H9 (cell line): ENCODE results near the gene DDX39A. TPM values are rescaled to one million over a fixed set of nuclear protein-coding genes. Genes with fewer than 3 reads are reported as not detected.
A peak's percentile ranks its signal among the peaks of the same experiment; 100 is the strongest.

ENCODE experiments used
- DNase-seq: peaks from one replicate; pipeline ENCODE4 v3.0.0-alpha.2; 2017
- H2AFZ ChIP-seq: one replicate; pipeline ENCODE4 v1.6.1; 2013; ENCODE audit warnings: mild to moderate bottlenecking, low read length, control low read depth, moderate library complexity
- H2AK5ac ChIP-seq: 2 replicates; pipeline ENCODE4 v1.6.1; 2013; ENCODE audit warnings: low read length, control low read depth, mixed read lengths; ENCODE audit not compliant: insufficient read length
- H2BK120ac ChIP-seq: one replicate; pipeline ENCODE4 v1.6.1; 2013; ENCODE audit warnings: low read depth, mild to moderate bottlenecking, low read length, control low read depth, inconsistent platforms; ENCODE audit not compliant: poor library complexity, severe bottlenecking
- H2BK12ac ChIP-seq: 2 replicates; pipeline ENCODE4 v1.6.1; 2013; ENCODE audit warnings: low read length, control low read depth, mixed read lengths, low read depth; ENCODE audit not compliant: insufficient read length
- H2BK15ac ChIP-seq: 2 replicates; pipeline ENCODE4 v1.6.1; 2013; ENCODE audit warnings: low read depth, low read length, control low read depth
- H2BK20ac ChIP-seq: one replicate; pipeline ENCODE4 v1.6.1; 2013; ENCODE audit warnings: low read depth, mild to moderate bottlenecking, low read length, control low read depth, inconsistent platforms; ENCODE audit not compliant: poor library complexity, severe bottlenecking
- H2BK5ac ChIP-seq: 2 replicates; pipeline ENCODE4 v1.6.1; 2013; ENCODE audit warnings: low read length, control low read depth, mixed read lengths; ENCODE audit not compliant: insufficient read length
- H3K14ac ChIP-seq: 2 replicates; pipeline ENCODE4 v1.6.1; 2013; ENCODE audit warnings: low read length, control low read depth; ENCODE audit not compliant: insufficient read depth
- H3K18ac ChIP-seq: 2 replicates; pipeline ENCODE4 v1.6.1; 2013; ENCODE audit warnings: low read depth, mild to moderate bottlenecking, mixed read lengths, low read length, control low read depth; ENCODE audit not compliant: insufficient read length
- H3K23ac ChIP-seq: 2 replicates; pipeline ENCODE4 v1.6.1; 2013; ENCODE audit warnings: low read length, control low read depth, mixed read lengths, low read depth; ENCODE audit not compliant: insufficient read length
- H3K23me2 ChIP-seq: 2 replicates; pipeline ENCODE4 v1.6.1; 2013; ENCODE audit warnings: low read depth, mild to moderate bottlenecking, mixed read lengths, low read length, control low read depth; ENCODE audit not compliant: insufficient read length, poor library complexity, severe bottlenecking
- H3K27ac ChIP-seq: 2 replicates; pipeline ENCODE4 v1.5.1; 2013; ENCODE audit warnings: low read length, control low read depth, mixed read lengths, low read depth; ENCODE audit not compliant: insufficient read length
- H3K27me3 ChIP-seq: 2 replicates; pipeline ENCODE4 v1.6.1; 2013; ENCODE audit warnings: low read length, control low read depth, inconsistent platforms; ENCODE audit not compliant: insufficient read depth
- H3K4ac ChIP-seq: 2 replicates; pipeline ENCODE4 v1.6.1; 2013; ENCODE audit warnings: low read depth, mild to moderate bottlenecking, control low read depth, inconsistent platforms, low read length, moderate library complexity
- H3K4me1 ChIP-seq: 2 replicates; pipeline ENCODE4 v1.6.1; 2013; ENCODE audit warnings: low read length, control low read depth, inconsistent platforms; ENCODE audit not compliant: insufficient read depth
- H3K4me2 ChIP-seq: 2 replicates; pipeline ENCODE4 v1.6.1; 2013; ENCODE audit warnings: low read length, control low read depth, mixed read lengths; ENCODE audit not compliant: insufficient read length, insufficient read depth
- H3K56ac ChIP-seq: 2 replicates; pipeline ENCODE4 v1.6.1; 2013; ENCODE audit warnings: low read depth, mild to moderate bottlenecking, mixed read lengths, low read length, control low read depth; ENCODE audit not compliant: insufficient read length
- H3K79me1 ChIP-seq: 2 replicates; pipeline ENCODE4 v1.6.1; 2013; ENCODE audit warnings: low read depth, mild to moderate bottlenecking, moderate library complexity, low read length, control low read depth, inconsistent platforms; ENCODE audit not compliant: insufficient read depth, poor library complexity, severe bottlenecking
- H3K79me2 ChIP-seq: 2 replicates; pipeline ENCODE4 v1.6.1; 2013; ENCODE audit warnings: low read length, control low read depth, inconsistent platforms; ENCODE audit not compliant: insufficient read depth
- H3K9ac ChIP-seq: 2 replicates; pipeline ENCODE4 v1.6.1; 2013; ENCODE audit warnings: low read length, control low read depth, mixed read lengths; ENCODE audit not compliant: insufficient read length; ENCODE audit errors: extremely low read depth
- H3K9me3 ChIP-seq: one replicate; pipeline ENCODE4 v1.6.1; 2013; ENCODE audit warnings: low read depth, low read length, inconsistent platforms; ENCODE audit not compliant: control insufficient read depth
- H3T11ph ChIP-seq: one replicate; pipeline ENCODE4 v1.6.1; 2013; ENCODE audit warnings: mild to moderate bottlenecking, low read length, control low read depth, inconsistent platforms
- H4K20me1 ChIP-seq: one replicate; pipeline ENCODE4 v1.6.1; 2013; ENCODE audit not compliant: control insufficient read depth, insufficient read length, insufficient read depth
- H4K5ac ChIP-seq: 2 replicates; pipeline ENCODE4 v1.6.1; 2013; ENCODE audit warnings: low read depth, mild to moderate bottlenecking, mixed read lengths, low read length, control low read depth; ENCODE audit not compliant: insufficient read length
- H4K8ac ChIP-seq: replicated peaks from 2 replicates; pipeline ENCODE4 v1.6.1; 2013; ENCODE audit warnings: low read length, control low read depth, mixed read lengths, low read depth; ENCODE audit not compliant: insufficient read length
- H4K91ac ChIP-seq: 2 replicates; pipeline ENCODE4 v1.6.1; 2013; ENCODE audit warnings: low read depth, mild to moderate bottlenecking, moderate library complexity, mixed read lengths, low read length, control low read depth; ENCODE audit not compliant: insufficient read length
- H3K27ac Mint-ChIP-seq, 3 experiments: 2 replicates in 2 of 3; 3 replicates in 1 of 3; pipeline ENCODE4 v1.8.0; 2020 to 2021; ENCODE audit warnings: mixed read lengths in 3 of 3, mild to moderate bottlenecking in 1 of 3, moderate library complexity in 1 of 3
- H3K27me3 Mint-ChIP-seq: 2 replicates; pipeline ENCODE4 v1.8.0; 2021; ENCODE audit warnings: low read depth, mild to moderate bottlenecking, moderate library complexity, mixed read lengths
- H3K36me3 Mint-ChIP-seq, 3 experiments: 2 replicates in 2 of 3; 3 replicates in 1 of 3; pipeline ENCODE4 v1.8.0; 2020 to 2021; ENCODE audit warnings: low read depth in 3 of 3, mixed read lengths in 3 of 3; ENCODE audit not compliant: insufficient read depth in 1 of 3
- H3K4me1 Mint-ChIP-seq, 2 experiments: 2 replicates each; pipeline ENCODE4 v1.8.0; 2020; ENCODE audit warnings: mixed read lengths in 2 of 2
- H3K4me3 Mint-ChIP-seq, 2 experiments: 2 replicates in 1 of 2; 3 replicates in 1 of 2; pipeline ENCODE4 v1.8.0; 2020 to 2021; ENCODE audit warnings: mild to moderate bottlenecking in 2 of 2, mixed read lengths in 2 of 2, moderate library complexity in 1 of 2
- H3K9me3 Mint-ChIP-seq, 2 experiments: 2 replicates in 1 of 2; 3 replicates in 1 of 2; pipeline ENCODE4 v1.8.0; 2020; ENCODE audit warnings: mild to moderate bottlenecking in 2 of 2, mixed read lengths in 2 of 2, moderate library complexity in 1 of 2
- CTCF ChIP-seq: fragments of 200-600 bp; sonication (generic); conservative IDR thresholded peaks from 3 replicates; pipeline ENCODE4 v1.8.0; 2021; ENCODE audit warnings: antibody characterized with exemption, mild to moderate bottlenecking
- WGBS: extraction: QIAGEN DNeasy Blood & Tissue Kit; methylation state at CpG from one replicate; pipeline ENCODE4 v1.1.7; 2013; ENCODE audit warnings: missing lambda C conversion rate, low lambda C conversion rate, mixed read lengths; ENCODE audit not compliant: insufficient read length; ENCODE audit errors: extremely low coverage; 5-methylcytosine and 5-hydroxymethylcytosine counted together
- total RNA-seq: library from RNA; stranded (reverse); gene quantifications from 2 replicates; pipeline ENCODE4 v1.2.1, GENCODE V29; 2021

Gene DDX39A
- total RNA-seq, 1 experiment from 2014 or later, result 137 TPM

- Histone ChIP-seq H3K4ac (no peak overlapping the region), H3K4me2 (no peak overlapping the region), H2AFZ (no peak overlapping the region), H3K27ac (no peak overlapping the region), H2BK20ac (no peak overlapping the region), H3K4me1 (0 out of 2 replicates have a peak, but pooled peaks cover 2% of the 10 kb centered on the region), H4K5ac (no peak overlapping the region), H3K18ac (no peak overlapping the region), H2BK120ac (no peak overlapping the region), H2BK5ac (no peak overlapping the region), H3K23me2 (no peaks in the 10 kb centered on the region), H2BK15ac (no peak overlapping the region), H3K56ac (no peak overlapping the region), H3K14ac (no peak overlapping the region), H2AK5ac (no peak overlapping the region), H2BK12ac (no peak overlapping the region), H4K91ac (no peak overlapping the region), H3K79me1 (no peaks in the 10 kb centered on the region), H3T11ph (no peak overlapping the region), H3K9ac (no peak overlapping the region), H3K27me3 (no peaks in the 10 kb centered on the region), H3K79me2 (no peaks in the 10 kb centered on the region), H3K9me3 (no peaks in the 10 kb centered on the region), H4K8ac (no peak overlapping the region), H4K20me1 (no peaks in the 10 kb centered on the region), H3K23ac (no peak overlapping the region)
- Mint-ChIP-seq H3K9me3 (no peaks in the 10 kb centered on the region), H3K27ac (0 out of 7 replicates have a peak overlapping the region, but pooled peaks of 1 of the 3 experiments have one; percentile 42), H3K27me3 (peaks cover 4% of the 10 kb centered on the region), H3K4me3 (no peak overlapping the region), H3K36me3 (no peaks in the 10 kb centered on the region), H3K4me1 (peaks cover 7 to 21% of the 10 kb centered on the region in 2 experiments; a peak in 3 of 4 replicates)
- DNase-seq, result no peak
- no CpG with 5 or more reads among the region's 11 CpGs for WGBS
- TF ChIP-seq CTCF, result no peak
Observed at GRCh38 chr19:14385492-14385891, 33.6 kb downstream of the DDX39A start.
